ENCODE measurements around the gene ANTKMT. TPM values are rescaled to one million over a fixed set of nuclear protein-coding genes. Genes with fewer than 3 reads are reported as not detected.

ANTKMT gene
- total and polyA plus RNA-seq, 2 of the 8 experiments (the other 6 are each of a cell fraction or from before 2014, with no cell fraction given) = 26.5 to 26.6 TPM

DNA sequence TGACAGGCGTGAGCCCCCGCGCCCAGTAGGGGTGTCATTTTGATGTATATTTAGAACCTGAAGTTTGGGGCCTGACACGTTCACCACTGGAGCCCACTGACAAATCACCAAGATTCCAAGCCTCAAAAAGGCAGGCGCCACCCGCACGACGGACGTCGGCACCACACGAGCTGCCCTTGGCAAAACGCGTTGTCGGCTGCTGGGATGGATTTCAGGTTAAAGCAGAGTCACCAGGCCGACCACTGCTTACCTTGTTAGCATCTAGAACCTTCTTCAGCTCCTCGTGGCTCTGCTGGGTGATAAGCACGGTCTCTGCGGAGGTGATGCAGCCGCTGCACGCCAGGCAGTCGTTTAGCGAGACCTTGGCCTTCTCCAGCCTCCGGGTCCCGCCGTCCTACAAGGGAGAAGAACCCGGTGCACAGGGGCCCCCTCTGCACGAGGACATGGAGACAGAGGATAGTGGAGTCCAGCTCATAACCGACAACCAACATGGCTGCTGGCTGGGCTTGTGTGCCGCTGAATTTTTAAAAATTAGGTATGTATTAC lies 16.1 kb downstream of the ANTKMT start:
- H2AK5ac ChIP-seq (ENCODE audit: low read depth, low read length) = no peak overlapping the region
- no peaks in the 10 kb centered on the region for H3K79me2 ChIP-seq (ENCODE audit: control insufficient read depth in 1 of 2, insufficient read depth in 2 of 2, low read length in 2 of 2)
- H2BK5ac ChIP-seq (ENCODE audit: low read depth, low read length) = no peak overlapping the region
- H2BK120ac ChIP-seq (replicated peaks; ENCODE audit: low read depth, low read length) = no peak overlapping the region
- H4K5ac ChIP-seq (ENCODE audit: insufficient read length, low read depth, low read length) = no peak overlapping the region
- peaks cover 2 to 7% of the 10 kb centered on the region in 2 experiments for H4K20me1 ChIP-seq (replicated peaks in 1 of 2; ENCODE audit: control insufficient read depth in 1 of 2, insufficient read depth in 2 of 2, low read length in 2 of 2)
- no peak overlapping the region for H3K4ac ChIP-seq (replicated peaks; ENCODE audit: insufficient read length, low read depth, low read length)
- no peaks in the 10 kb centered on the region for H3K27me3 ChIP-seq (replicated peaks in 1 of 4; ENCODE audit: control insufficient read depth in 3 of 4, extremely low read depth in 1 of 4, insufficient read depth in 3 of 4, low read length in 3 of 4)
- H3K23me2 ChIP-seq (ENCODE audit: low read depth, low read length) = peaks cover 7% of the 10 kb centered on the region; the same call in 1 of the 2 replicates
- no peak overlapping the region for H3K18ac ChIP-seq (ENCODE audit: extremely low read depth, low read length)
- no peak overlapping the region for H2BK15ac ChIP-seq (ENCODE audit: low read length)
- peaks cover 0 to 9% (median 3%) of the 10 kb centered on the region in 4 experiments; a peak in 5 of 7 replicates for H3K4me1 ChIP-seq (replicated peaks in 1 of 4; ENCODE audit: control insufficient read depth in 3 of 4, insufficient read depth in 4 of 4, low read length in 3 of 4)
- H2BK20ac ChIP-seq (ENCODE audit: low read length) = no peak overlapping the region
- no peak overlapping the region for H3K56ac ChIP-seq (replicated peaks; ENCODE audit: insufficient read length, low read depth, low read length)
- no peak for FAIRE-seq
- no peak overlapping the region for H3K27ac ChIP-seq (ENCODE audit: low read depth, low read length)
- no peak overlapping the region; the same call in 1 of the 2 replicates for H4K8ac ChIP-seq (ENCODE audit: extremely low read depth, insufficient read depth, low read length)
- CTCF ChIA-PET (ENCODE audit: partially characterized antibody) = interaction anchor here (0.8 to 35.8 kb wide), 5 partner anchors 8 to 48 kb away, joined by 3 to 977 read pairs (median 18); partner anchors contain the start of genes ANTKMT, CCDC78, CHTF18 and FBXL16
- H2BK12ac ChIP-seq (ENCODE audit: low read depth, low read length) = no peak overlapping the region
- no peak overlapping the region for H3K14ac ChIP-seq (ENCODE audit: insufficient read length)
- no peak overlapping the region for H3K4me3 ChIP-seq (ENCODE audit: extremely low read depth in 1 of 4, insufficient read depth in 2 of 4, low read depth in 3 of 4, low read length in 4 of 4)
- H3K9me3 ChIP-seq (ENCODE audit: insufficient read depth in 2 of 2, low read depth in 1 of 2, low read length in 1 of 2) = no peaks in the 10 kb centered on the region
- H3K23ac ChIP-seq (ENCODE audit: insufficient read length) = no peak overlapping the region
- H3K79me1 ChIP-seq (ENCODE audit: low read depth, low read length) = no peaks in the 10 kb centered on the region
- WGBS, 2 experiments (ENCODE audit: extremely low coverage in 1 of 2, insufficient coverage in 1 of 2, insufficient read length in 1 of 2, insufficient replicate concordance in 2 of 2, low coverage in 1 of 2, low lambda C conversion rate in 2 of 2, missing lambda C conversion rate in 1 of 2) = 91% methylated on average over 29 of the region's 29 CpGs; no CpG with 5 or more reads in 1 of the 2 experiments
- no peak overlapping the region for H3K4me2 ChIP-seq (ENCODE audit: insufficient read depth in 1 of 2, low read depth in 2 of 2, low read length in 2 of 2)
- POLR2A ChIA-PET (ENCODE audit: partially characterized antibody) = interaction anchor here (1.1 to 23.0 kb wide), 3 partner anchors 7 to 52 kb away, joined by 3 to 353 read pairs (median 39); partner anchors contain the start of genes ANTKMT, CCDC78, HAGHL and METRN
- H2AFZ ChIP-seq (ENCODE audit: low read length) = no peak overlapping the region
- peaks cover 0 to 3% (median 2%) of the 10 kb centered on the region in 4 experiments; a peak in 2 of 8 replicates for H3K36me3 ChIP-seq (ENCODE audit: control insufficient read depth in 2 of 4, insufficient read depth in 4 of 4, low read length in 3 of 4)
- no peak for DNase-seq (ENCODE audit: low read depth in 1 of 2, low spot score in 2 of 2)
- no peak overlapping the region; a peak in 1 of 7 replicates for H3K9ac ChIP-seq (replicated peaks in 1 of 4; ENCODE audit: extremely low read depth in 1 of 4, low read depth in 3 of 4, low read length in 3 of 4)
- no peak overlapping the region for H4K91ac ChIP-seq (replicated peaks; ENCODE audit: insufficient read length, low read length)
- TF ChIP-seq, protein P1, sequence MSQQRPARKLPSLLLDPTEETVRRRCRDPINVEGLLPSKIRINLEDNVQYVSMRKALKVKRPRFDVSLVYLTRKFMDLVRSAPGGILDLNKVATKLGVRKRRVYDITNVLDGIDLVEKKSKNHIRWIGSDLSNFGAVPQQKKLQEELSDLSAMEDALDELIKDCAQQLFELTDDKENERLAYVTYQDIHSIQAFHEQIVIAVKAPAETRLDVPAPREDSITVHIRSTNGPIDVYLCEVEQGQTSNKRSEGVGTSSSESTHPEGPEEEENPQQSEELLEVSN (IDR thresholded peaks at IDR 0.05) = no peak
- TF ChIP-seq HDAC2 (IDR thresholded peaks at IDR 0.05; ENCODE audit: borderline replicate concordance in 1 of 2, low read depth in 2 of 2, low read length in 2 of 2) (no peak), RAD21 (IDR thresholded peaks at IDR 0.05 in 1 of 2, conservative IDR thresholded peaks at IDR 0.05 in 1 of 2; ENCODE audit: low read depth in 2 of 2, low read length in 2 of 2) (no peak), PHF8 (conservative IDR thresholded peaks at IDR 0.05; ENCODE audit: low read depth, low read length) (no peak), SP2 (IDR thresholded peaks at IDR 0.05; ENCODE audit: low read length) (no peak), CREB1 (IDR thresholded peaks at IDR 0.05) (no peak), TAF7 (optimal IDR thresholded peaks at IDR 0.05; ENCODE audit: borderline replicate concordance, low read depth, low read length) (no peak), RNF2 (IDR thresholded peaks at IDR 0.05; ENCODE audit: borderline replicate concordance, low read depth, low read length, missing control alignments, poor library complexity, severe bottlenecking) (no peak), CBX8 (IDR thresholded peaks at IDR 0.05; ENCODE audit: borderline replicate concordance, low read depth, low read length) (no peak)
- TF ChIP-seq, protein P2, sequence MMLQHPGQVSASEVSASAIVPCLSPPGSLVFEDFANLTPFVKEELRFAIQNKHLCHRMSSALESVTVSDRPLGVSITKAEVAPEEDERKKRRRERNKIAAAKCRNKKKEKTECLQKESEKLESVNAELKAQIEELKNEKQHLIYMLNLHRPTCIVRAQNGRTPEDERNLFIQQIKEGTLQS (IDR thresholded peaks at IDR 0.05; ENCODE audit: insufficient read depth, low read depth, low read length) = no peak
